Prostate gland (tissue), 2 donors: ENCODE measurements around the gene DNM2.

Experiments
- POLR2AphosphoS5 ChIP-seq: sonication (generic); formaldehyde crosslinking; IDR thresholded peaks from one replicate; pipeline ENCODE4 v1.6.1; 2017; ENCODE audit warnings: antibody characterized with exemption
- TF ChIP-seq, protein P1 (sequence below), 4 experiments: fragments of 200-600 bp in 2 of 4; fragments of 450-650 bp in 2 of 4; sonication (generic) in 2 of 4; IDR thresholded peaks; 1 replicate in 3 of 4; 2 replicates in 1 of 4; pipeline ENCODE4 v1.5.1; 2016 to 2019; ENCODE audit warnings: antibody characterized with exemption in 4 of 4, mild to moderate bottlenecking in 2 of 4, moderate library complexity in 2 of 4

DNA sequence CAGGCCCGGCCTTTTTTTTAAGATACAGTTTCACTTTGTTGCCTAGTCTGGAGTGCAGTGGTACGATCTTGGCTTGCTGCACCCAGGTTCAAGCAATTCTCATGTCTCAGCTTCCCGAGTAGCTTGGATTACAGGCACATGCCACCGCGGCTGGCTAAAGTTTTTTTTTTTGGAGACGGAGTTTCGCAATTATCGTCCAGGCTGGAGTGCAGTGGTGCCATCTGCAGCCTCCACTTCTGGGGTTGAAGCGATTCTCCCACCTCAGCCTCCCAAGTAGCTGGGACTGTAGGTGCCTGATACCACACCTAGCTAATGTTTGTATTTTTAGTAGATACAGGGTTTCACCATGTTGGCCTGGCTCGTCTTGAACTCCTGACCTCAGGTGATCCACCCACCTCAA is 148.6 kb downstream of the DNM2 start:
- TF ChIP-seq, protein P1, sequence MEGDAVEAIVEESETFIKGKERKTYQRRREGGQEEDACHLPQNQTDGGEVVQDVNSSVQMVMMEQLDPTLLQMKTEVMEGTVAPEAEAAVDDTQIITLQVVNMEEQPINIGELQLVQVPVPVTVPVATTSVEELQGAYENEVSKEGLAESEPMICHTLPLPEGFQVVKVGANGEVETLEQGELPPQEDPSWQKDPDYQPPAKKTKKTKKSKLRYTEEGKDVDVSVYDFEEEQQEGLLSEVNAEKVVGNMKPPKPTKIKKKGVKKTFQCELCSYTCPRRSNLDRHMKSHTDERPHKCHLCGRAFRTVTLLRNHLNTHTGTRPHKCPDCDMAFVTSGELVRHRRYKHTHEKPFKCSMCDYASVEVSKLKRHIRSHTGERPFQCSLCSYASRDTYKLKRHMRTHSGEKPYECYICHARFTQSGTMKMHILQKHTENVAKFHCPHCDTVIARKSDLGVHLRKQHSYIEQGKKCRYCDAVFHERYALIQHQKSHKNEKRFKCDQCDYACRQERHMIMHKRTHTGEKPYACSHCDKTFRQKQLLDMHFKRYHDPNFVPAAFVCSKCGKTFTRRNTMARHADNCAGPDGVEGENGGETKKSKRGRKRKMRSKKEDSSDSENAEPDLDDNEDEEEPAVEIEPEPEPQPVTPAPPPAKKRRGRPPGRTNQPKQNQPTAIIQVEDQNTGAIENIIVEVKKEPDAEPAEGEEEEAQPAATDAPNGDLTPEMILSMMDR (IDR thresholded peaks at IDR 0.05) = no peak
- TF ChIP-seq POLR2AphosphoS5 = no peak
